AG04450 (cell line): ENCODE data around the gene ZC3HAV1. TPM values are rescaled to one million over a fixed set of nuclear protein-coding genes. Genes with fewer than 3 reads are reported as not detected.

ENCODE experiments used
- CTCF ChIA-PET: fragments of 300-600, 350-600 bp; formaldehyde crosslinking; extraction: SDS; loops from one replicate; lab custom pipeline; 2022; ENCODE audit warnings: antibody characterized with exemption, inconsistent platforms; lab: Charles Lee
- POLR2A ChIA-PET: fragments of 350-600 bp; formaldehyde crosslinking; extraction: SDS; loops from one replicate; lab custom pipeline; 2021; ENCODE audit warnings: antibody characterized with exemption, inconsistent platforms; lab: Yijun Ruan, JAX
- DNase-seq: peaks from one replicate; pipeline ENCODE4 v3.0.0-alpha.2; 2011; ENCODE audit warnings: low read depth, low spot score
- H3K27ac ChIP-seq: one replicate; pipeline ENCODE4 v1.5.1; 2012; ENCODE audit warnings: low read depth, low read length, control low read depth
- H3K27me3 ChIP-seq: one replicate; pipeline ENCODE4 v1.6.0; 2012; ENCODE audit warnings: low read length; ENCODE audit not compliant: control insufficient read depth, insufficient read depth
- H3K4me3 ChIP-seq: 2 replicates; pipeline ENCODE4 v1.5.1; 2011; ENCODE audit warnings: mild to moderate bottlenecking, low read depth, low read length, control low read depth
- H3K9me3 ChIP-seq: 2 replicates; pipeline ENCODE4 v1.5.1; 2012; ENCODE audit warnings: low read length; ENCODE audit not compliant: control insufficient read depth, insufficient read depth
- polyA plus RNA-seq: library from polyadenylated mRNA; depleted of rRNA; stranded (reverse); fragments of >200 nt; gene quantifications from 2 replicates; pipeline ENCODE4 v1.2.3, GENCODE V29; 2011
- TF ChIP-seq, protein P1 (sequence below): IDR thresholded peaks from 2 replicates; pipeline ENCODE4 v1.5.1; 2011; ENCODE audit warnings: low read depth, low read length, control low read depth, inconsistent platforms

Gene ZC3HAV1
- polyA plus RNA-seq, 1 experiment, result 25.3 TPM

DNA sequence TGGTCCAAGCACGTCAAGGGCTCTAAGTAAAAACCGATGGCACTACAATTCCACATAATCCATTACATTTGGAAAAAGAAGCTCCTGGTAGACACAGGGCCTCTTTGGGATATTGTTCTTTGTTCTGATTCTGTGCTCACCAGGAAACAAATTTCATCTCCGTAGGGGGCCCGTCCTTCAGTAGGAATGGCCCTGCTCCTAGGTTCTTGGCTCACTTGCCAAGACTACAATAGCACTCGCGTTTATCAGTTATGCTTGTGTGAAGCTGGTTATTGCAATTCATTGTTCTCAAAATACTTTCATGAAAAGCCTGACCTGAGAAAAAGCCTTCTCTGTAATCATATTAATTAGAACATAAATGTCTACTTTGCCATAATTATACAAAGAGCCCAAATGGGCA is 63.4 kb downstream of the ZC3HAV1 start:
- Histone ChIP-seq H3K27me3 (no peaks in the 10 kb centered on the region), H3K27ac (no peak overlapping the region), H3K4me3 (no peak overlapping the region), H3K9me3 (no peaks in the 10 kb centered on the region)
- POLR2A ChIA-PET, result no interaction called here
- no peak for DNase-seq
- CTCF ChIA-PET, result interaction anchor here (0.6 to 1.3 kb wide), 3 partner anchors 25 to 1694 kb away, joined by 4 to 8 read pairs (median 7); no protein-coding TSS in a partner anchor
- TF ChIP-seq, protein P1, sequence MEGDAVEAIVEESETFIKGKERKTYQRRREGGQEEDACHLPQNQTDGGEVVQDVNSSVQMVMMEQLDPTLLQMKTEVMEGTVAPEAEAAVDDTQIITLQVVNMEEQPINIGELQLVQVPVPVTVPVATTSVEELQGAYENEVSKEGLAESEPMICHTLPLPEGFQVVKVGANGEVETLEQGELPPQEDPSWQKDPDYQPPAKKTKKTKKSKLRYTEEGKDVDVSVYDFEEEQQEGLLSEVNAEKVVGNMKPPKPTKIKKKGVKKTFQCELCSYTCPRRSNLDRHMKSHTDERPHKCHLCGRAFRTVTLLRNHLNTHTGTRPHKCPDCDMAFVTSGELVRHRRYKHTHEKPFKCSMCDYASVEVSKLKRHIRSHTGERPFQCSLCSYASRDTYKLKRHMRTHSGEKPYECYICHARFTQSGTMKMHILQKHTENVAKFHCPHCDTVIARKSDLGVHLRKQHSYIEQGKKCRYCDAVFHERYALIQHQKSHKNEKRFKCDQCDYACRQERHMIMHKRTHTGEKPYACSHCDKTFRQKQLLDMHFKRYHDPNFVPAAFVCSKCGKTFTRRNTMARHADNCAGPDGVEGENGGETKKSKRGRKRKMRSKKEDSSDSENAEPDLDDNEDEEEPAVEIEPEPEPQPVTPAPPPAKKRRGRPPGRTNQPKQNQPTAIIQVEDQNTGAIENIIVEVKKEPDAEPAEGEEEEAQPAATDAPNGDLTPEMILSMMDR, result no peak

DNA sequence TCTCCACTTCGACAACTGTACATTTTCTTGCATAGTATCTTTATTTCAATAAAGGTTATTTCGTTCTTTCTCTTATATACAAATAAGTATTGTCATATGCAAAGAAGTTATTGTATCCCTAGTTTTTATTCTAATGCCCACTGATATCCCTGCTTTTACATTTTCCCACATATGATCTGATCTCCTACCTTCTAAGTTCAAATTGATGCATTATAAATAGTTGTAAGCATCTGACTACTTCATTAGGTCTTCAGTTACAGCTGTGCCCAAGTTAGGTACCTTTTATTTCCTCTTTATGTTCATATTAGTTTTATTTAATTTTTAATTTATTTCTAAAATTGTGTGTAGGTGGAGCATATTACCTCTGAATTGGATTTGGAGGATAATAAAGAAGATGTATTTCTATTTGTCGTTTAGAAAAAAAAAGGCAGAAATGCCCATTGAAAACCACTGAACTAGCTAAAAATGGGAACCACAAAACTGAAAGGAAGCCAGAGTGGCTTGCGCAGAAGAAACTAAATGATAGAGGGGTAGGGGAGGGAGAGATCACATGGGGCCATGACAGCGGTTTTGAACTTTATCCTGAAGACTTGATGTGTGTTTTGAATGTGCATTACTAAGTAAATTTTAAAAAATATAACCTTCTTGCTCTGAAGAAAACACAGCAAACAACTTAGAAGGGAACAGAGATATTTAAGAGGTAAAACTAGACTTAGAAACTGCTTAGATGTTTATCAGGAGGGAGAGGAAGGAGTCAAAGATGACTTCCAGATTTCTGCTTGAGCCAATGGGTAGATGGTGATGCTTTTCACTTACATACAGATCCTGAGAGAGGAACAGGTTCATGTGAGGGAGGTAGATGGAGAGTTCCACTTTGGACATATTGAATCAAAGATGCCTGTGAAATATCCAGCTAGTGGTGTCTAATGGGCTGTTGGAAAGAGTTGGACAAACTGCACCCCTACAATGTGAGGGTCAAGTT is 64.4 kb downstream of the ZC3HAV1 start:
- TF ChIP-seq, protein P1, result no peak
- POLR2A ChIA-PET, result no interaction called here
- Histone ChIP-seq H3K4me3 (no peak overlapping the region), H3K9me3 (no peaks in the 10 kb centered on the region), H3K27ac (no peak overlapping the region), H3K27me3 (no peaks in the 10 kb centered on the region)
- CTCF ChIA-PET, result interaction anchor here (1.2 to 1.3 kb wide), 2 partner anchors 30 kb away, joined by 4 to 7 read pairs; no protein-coding TSS in a partner anchor
- DNase-seq, result no peak

DNA sequence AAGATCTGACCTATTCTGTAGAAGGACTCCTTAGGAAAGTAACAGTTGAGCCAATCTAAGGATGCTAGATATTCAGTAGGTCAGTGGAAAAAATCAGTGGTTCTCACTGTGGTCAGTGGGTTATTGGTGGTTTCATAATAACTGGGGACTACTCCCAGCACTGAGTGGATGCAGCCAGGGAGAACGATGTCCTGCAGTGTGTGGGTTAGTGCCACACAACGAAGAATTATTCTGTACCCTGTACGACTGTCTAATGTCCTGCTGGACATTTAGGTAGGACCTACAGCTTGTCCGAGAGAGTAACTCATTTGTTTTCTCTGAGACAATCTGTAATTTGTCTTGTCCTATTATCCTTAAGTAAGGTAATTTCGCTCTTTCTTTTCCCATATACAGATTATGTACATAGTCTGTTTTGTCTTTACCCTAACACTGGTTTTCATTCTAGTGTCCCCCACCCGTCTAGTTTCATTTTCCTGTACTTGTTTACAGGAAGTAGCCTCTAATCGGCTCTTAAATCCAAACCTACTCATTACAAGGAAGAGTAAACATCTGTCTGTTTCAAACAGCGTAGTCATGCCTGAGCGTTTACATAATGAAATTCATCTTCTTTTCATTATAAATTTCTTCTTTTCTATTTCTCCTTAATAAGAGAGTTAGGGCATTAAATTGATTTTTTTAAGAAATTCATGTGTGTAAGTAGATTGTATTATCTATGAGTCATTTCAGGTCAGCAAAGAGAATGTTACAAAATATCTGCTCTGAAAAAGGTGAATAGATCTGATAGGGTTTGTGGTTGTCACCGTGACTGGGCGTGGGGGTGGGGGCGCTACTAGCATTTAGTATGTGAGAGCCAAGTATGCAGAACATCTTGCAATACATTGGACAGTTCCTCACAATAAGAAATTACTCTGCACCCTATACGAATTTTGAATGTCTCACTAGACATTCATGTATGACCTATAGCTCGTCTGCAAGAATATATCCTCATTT is 65.4 kb downstream of the ZC3HAV1 start:
- POLR2A ChIA-PET, result no interaction called here
- Histone ChIP-seq H3K9me3 (no peaks in the 10 kb centered on the region), H3K27ac (no peak overlapping the region), H3K27me3 (no peaks in the 10 kb centered on the region), H3K4me3 (no peak overlapping the region)
- CTCF ChIA-PET, result interaction anchor here (0.8 to 1.2 kb wide), 4 partner anchors 8 to 158 kb away, joined by 4 to 10 read pairs (median 4); no protein-coding TSS in a partner anchor
- peak; percentile 8 for DNase-seq
- TF ChIP-seq, protein P1, result no peak

DNA sequence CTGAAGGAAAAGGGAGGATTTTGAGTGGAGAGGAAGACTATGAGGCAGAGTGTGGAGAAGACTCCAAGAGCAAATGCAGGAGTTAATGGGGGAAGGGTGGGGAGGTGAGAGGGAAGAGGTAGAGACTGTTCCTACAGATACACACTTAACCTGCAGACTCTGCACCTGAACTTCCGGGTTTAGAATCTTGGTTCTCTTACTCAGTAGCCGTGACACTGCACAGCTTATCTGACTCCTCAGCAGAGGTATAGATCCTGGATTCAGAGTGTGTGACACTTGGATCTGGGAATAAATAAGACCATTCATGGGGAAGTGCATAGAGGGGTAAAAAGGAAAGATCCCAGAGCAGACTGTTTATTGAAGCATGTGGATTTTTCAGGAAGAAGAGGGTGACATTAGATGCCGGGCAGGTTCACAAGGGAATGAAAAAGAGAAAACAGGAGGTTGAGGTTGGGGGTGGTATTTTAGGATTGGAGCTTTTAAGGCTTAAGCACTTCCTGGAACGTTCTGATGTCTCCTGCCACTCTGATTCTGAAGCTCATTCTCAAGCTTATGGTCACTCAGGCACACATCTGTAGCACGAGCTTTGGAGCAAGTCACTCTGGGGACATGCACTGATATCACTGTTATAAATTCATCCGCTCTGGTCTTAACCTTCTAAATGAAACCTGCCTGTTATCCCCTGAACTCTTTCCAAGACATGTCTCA is 68.0 kb downstream of the ZC3HAV1 start:
- Histone ChIP-seq H3K27ac (no peak overlapping the region), H3K9me3 (no peaks in the 10 kb centered on the region), H3K4me3 (no peak overlapping the region), H3K27me3 (no peaks in the 10 kb centered on the region)
- ChIA-PET CTCF (interaction anchor here (0.9 to 2.2 kb wide), 2 partner anchors 24 to 34 kb away, joined by 4 to 8 read pairs; no protein-coding TSS in a partner anchor), POLR2A (no interaction called here)
- DNase-seq, result no peak
- TF ChIP-seq, protein P1, result no peak
